Upper lobe of left lung (tissue), 6 donors: ENCODE data around the gene CSGALNACT2. TPM values are rescaled to one million over a fixed set of nuclear protein-coding genes. Genes with fewer than 3 reads are reported as not detected.

Experiments
- ATAC-seq, 2 donors: fragments of 200-7000 bp; cut with Tn5 transposase; one replicate each; pipeline ENCODE4 v1.9.1; 2022; ENCODE audit warnings: mild to moderate bottlenecking in 2 of 2, moderate library complexity in 2 of 2; ENCODE audit not compliant: low FRiP score in 2 of 2
- DNase-seq, 2 donors: peaks; one replicate each; pipeline ENCODE4 v3.0.0-alpha.2; 2019 to 2020
- H3K27ac ChIP-seq, 4 donors: fragments of 200-600 bp; sonication (generic); one replicate each; pipeline ENCODE4 v1.5.1; 2016 to 2019
- H3K27me3 ChIP-seq, 4 donors: fragments of 200-600 bp; sonication (generic); one replicate each; pipeline ENCODE4 v1.5.1; 2017 to 2019
- H3K36me3 ChIP-seq, 4 donors: fragments of 200-600 bp; sonication (generic); one replicate each; pipeline ENCODE4 v1.5.1; 2016 to 2019
- H3K4me1 ChIP-seq, 4 donors: fragments of 200-600 bp; sonication (generic); one replicate each; pipeline ENCODE4 v1.5.1; 2018 to 2019
- H3K4me3 ChIP-seq, 4 donors: fragments of 200-600 bp; sonication (generic); one replicate each; pipeline ENCODE4 v1.5.1; 2017 to 2019; ENCODE audit warnings: mild to moderate bottlenecking in 2 of 4, moderate library complexity in 1 of 4
- H3K9me3 ChIP-seq, 4 donors: fragments of 200-600 bp; sonication (generic); one replicate each; pipeline ENCODE4 v1.5.1; 2018 to 2019
- CTCF ChIP-seq, 6 experiments: fragments of 450-650 bp in 4 of 6; fragments of 200-600 bp in 2 of 6; sonication (generic) in 2 of 6; IDR thresholded peaks; one replicate each; pipeline ENCODE4 v1.5.1; 2016 to 2019; ENCODE audit warnings: antibody characterized with exemption in 6 of 6
- EP300 ChIP-seq, 4 donors: sonication (generic); formaldehyde crosslinking; IDR thresholded peaks; one replicate each; pipeline ENCODE4 v1.5.1; 2017; ENCODE audit warnings: antibody characterized with exemption in 4 of 4, control low read depth in 2 of 4
- POLR2A ChIP-seq, 4 donors: fragments of 450-650 bp; IDR thresholded peaks; one replicate each; pipeline ENCODE4 v1.5.1; 2016 to 2017; ENCODE audit warnings: antibody characterized with exemption in 4 of 4, mild to moderate bottlenecking in 2 of 4
- POLR2AphosphoS5 ChIP-seq, 2 donors: sonication (generic); formaldehyde crosslinking; IDR thresholded peaks; one replicate each; pipeline ENCODE4 v1.5.1; 2017; ENCODE audit warnings: antibody characterized with exemption in 2 of 2
- WGBS, 2 donors: methylation state at CpG; one replicate each; pipeline ENCODE4 v1.1.5; 2017 to 2018; 5-methylcytosine and 5-hydroxymethylcytosine counted together
- total RNA-seq, 6 donors: library from RNA; depleted of rRNA in 4 of 6; stranded (reverse); fragments of >200 nt in 4 of 6; gene quantifications; one replicate each; pipeline versions ENCODE4 v1.1.0 to v1.2.1, GENCODE V29; 2016 to 2021
- donor health status: DM: no; HTN: no; CAD: no; lungs with moderate emphysema.
- donor health status: DM: no; HTN: yes; CAD: no; lungs with severe emphysema.

Gene CSGALNACT2
- total RNA-seq, 6 donors from 2014 or later = 30.5 to 47.1 (median 35.1) TPM

GRCh38 chr10:43117777-43118583 lies 20.3 kb upstream of the CSGALNACT2 start:
- DNase-seq (no peak), ATAC-seq (no peak)
- WGBS, 2 donors = 89 to 90% methylated on average over 9 to 18 of the region's 18 CpGs

GRCh38 chr10:43118631-43119415 lies 19.4 kb upstream of the CSGALNACT2 start:
- peak in 1 of 2 donors; percentile 62 for DNase-seq

More at GRCh38 chr10:43117777-43118583, 20.3 kb upstream of the CSGALNACT2 start:
- TF ChIP-seq CTCF (IDR thresholded peaks at IDR 0.05) = no peak
- no peak for TF ChIP-seq EP300 (IDR thresholded peaks at IDR 0.05)
- no peak for TF ChIP-seq POLR2AphosphoS5 (IDR thresholded peaks at IDR 0.05)
- no peak for TF ChIP-seq POLR2A (IDR thresholded peaks at IDR 0.05)
- Histone ChIP-seq H3K27ac (no peak overlapping the region), H3K4me1 (peaks cover 0 to 17% (median 8%) of the 10 kb centered on the region in 4 donors), H3K4me3 (no peak overlapping the region), H3K36me3 (no peaks in the 10 kb centered on the region), H3K9me3 (no peaks in the 10 kb centered on the region), H3K27me3 (no peaks in the 10 kb centered on the region)

GRCh38 chr10:43119416-43120115 lies 18.7 kb upstream of the CSGALNACT2 start:
- ATAC-seq (peak in 1 of 2 donors; percentile 2), DNase-seq (peak in 1 of 2 donors; percentile 77)
- H3K36me3 ChIP-seq = no peaks in the 10 kb centered on the region
- no peak for TF ChIP-seq POLR2A (IDR thresholded peaks at IDR 0.05)
- no peaks in the 10 kb centered on the region for H3K27me3 ChIP-seq
- H3K4me1 ChIP-seq = peaks cover 0 to 17% (median 8%) of the 10 kb centered on the region in 4 donors
- no peak overlapping the region for H3K27ac ChIP-seq
- no peak overlapping the region for H3K4me3 ChIP-seq
- no peaks in the 10 kb centered on the region for H3K9me3 ChIP-seq
- 85 to 93% methylated on average over 22 to 31 of the region's 31 CpGs for WGBS, 2 donors

More at GRCh38 chr10:43118631-43119415, 19.4 kb upstream of the CSGALNACT2 start:
- ATAC-seq = no peak
- Histone ChIP-seq H3K36me3 (no peaks in the 10 kb centered on the region), H3K9me3 (no peaks in the 10 kb centered on the region), H3K4me3 (no peak overlapping the region), H3K4me1 (peaks cover 0 to 17% (median 8%) of the 10 kb centered on the region in 4 donors), H3K27me3 (no peaks in the 10 kb centered on the region), H3K27ac (no peak overlapping the region)
- TF ChIP-seq POLR2AphosphoS5 (IDR thresholded peaks at IDR 0.05) = no peak
- WGBS, 2 donors = 85 to 91% methylated on average over 13 to 19 of the region's 19 CpGs

- ATAC-seq = peak in 1 of 2 donors; percentile 2
- Histone ChIP-seq H3K4me3 (no peak overlapping the region), H3K27me3 (no peaks in the 10 kb centered on the region), H3K27ac (peak overlapping the region in 3 of 4 donors; percentile 42 to 56 (median 55)), H3K9me3 (no peaks in the 10 kb centered on the region), H3K4me1 (peaks cover 0 to 17% (median 8%) of the 10 kb centered on the region in 4 donors), H3K36me3 (no peaks in the 10 kb centered on the region)
- 78 to 81% methylated on average over 19 of the region's 19 CpGs for WGBS, 2 donors
- DNase-seq = no peak
- no peak for TF ChIP-seq POLR2AphosphoS5 (IDR thresholded peaks at IDR 0.05)
- no peak for TF ChIP-seq EP300 (IDR thresholded peaks at IDR 0.05)
- no peak for TF ChIP-seq POLR2A (IDR thresholded peaks at IDR 0.05)
- no peak for TF ChIP-seq CTCF (IDR thresholded peaks at IDR 0.05)
These were observed 17.9 kb upstream of the CSGALNACT2 start for GRCh38 chr10:43120116-43120928.

- Histone ChIP-seq H3K9me3 (no peaks in the 10 kb centered on the region), H3K27ac (peak overlapping the region in 3 of 4 donors; percentile 28 to 55 (median 48)), H3K36me3 (no peaks in the 10 kb centered on the region), H3K4me3 (no peak overlapping the region), H3K27me3 (no peaks in the 10 kb centered on the region), H3K4me1 (peaks cover 0 to 17% (median 8%) of the 10 kb centered on the region in 4 donors)
- ATAC-seq (peak; percentile 17 to 70), DNase-seq (peak in 1 of 2 donors; percentile 71)
- TF ChIP-seq EP300 (IDR thresholded peaks at IDR 0.05) (no peak), POLR2A (IDR thresholded peaks at IDR 0.05) (peak in 1 of 4 donors; percentile 41)
- 37 to 43% methylated on average over 3 of the region's 3 CpGs for WGBS, 2 donors
These were observed 17.3 kb upstream of the CSGALNACT2 start for GRCh38 chr10:43120929-43121314.
